ENCODE results near the gene SHC2. TPM values are rescaled to one million over a fixed set of nuclear protein-coding genes. Genes with fewer than 3 reads are reported as not detected.

The SHC2 gene
- total RNA-seq (10 to 100 TPM; 16.8 to 34.5 TPM), polyA plus RNA-seq (ENCODE audit: insufficient read length in 6 of 6) (10 to 100 TPM; 16.0 to 28.1 (median 20.2) TPM)
- long read RNA-seq, donor 1, partial matches to known transcripts: 0 of 5 reads
- long read RNA-seq, donor 1, other reads (novel, unspliced or antisense): 0 of 5 reads
- long read RNA-seq, donor 2, partial matches to known transcripts: 0 of 5 reads
- long read RNA-seq, donor 2, other reads (novel, unspliced or antisense): 0 of 5 reads
- long read RNA-seq, donor 3, transcript SHC2-201 (13 exons, 2,494 nt): major isoform, 7 of 10 reads
- long read RNA-seq, donor 3, partial matches to known transcripts: 0 of 10 reads
- long read RNA-seq, donor 3, other reads (novel, unspliced or antisense): 0 of 10 reads
- long read RNA-seq, donor 4, partial matches to known transcripts: 0 of 1 reads
- long read RNA-seq, donor 4, other reads (novel, unspliced or antisense): 0 of 1 reads
- long read RNA-seq, donor 5, partial matches to known transcripts: 0 of 3 reads
- long read RNA-seq, donor 5, other reads (novel, unspliced or antisense): 0 of 3 reads
- long read RNA-seq, donor 6, partial matches to known transcripts: 0 of 2 reads
- long read RNA-seq, donor 6, other reads (novel, unspliced or antisense): 0 of 2 reads
- long read RNA-seq, donor 7, partial matches to known transcripts: 0 of 1 reads
- long read RNA-seq, donor 7, other reads (novel, unspliced or antisense): 0 of 1 reads
- long read RNA-seq, donor 8, partial matches to known transcripts: 9 of 15 reads
- long read RNA-seq, donor 8, other reads (novel, unspliced or antisense): 0 of 15 reads
- long read RNA-seq, donor 9: 0 reads
- long read RNA-seq, donor 10, partial matches to known transcripts: 1 of 2 reads
- long read RNA-seq, donor 10, other reads (novel, unspliced or antisense): 1 of 2 reads
- long read RNA-seq, donor 11: 0 reads
- long read RNA-seq, donor 12, partial matches to known transcripts: 0 of 3 reads
- long read RNA-seq, donor 12, other reads (novel, unspliced or antisense): 0 of 3 reads

GRCh38 chr19:460877-461720, at the start of gene SHC2:
TSS of gene SHC2 (minus strand) at chr19:461033. CDS start at chr19:460996, 37 bp downstream.
- ATAC-seq (peak; percentile 42), DNase-seq (peak in 3 of 4 donors; percentile 32 to 64 (median 58))
- TF ChIP-seq CTCF (IDR thresholded peaks at IDR 0.05): no peak
- no peaks in the 10 kb centered on the region for H3K36me3 ChIP-seq
- peak within 1 kb of the TSS; percentile 51 to 53 for H3K4me3 ChIP-seq
- H3K4me1 ChIP-seq: peaks cover 0 to 22% of the 10 kb centered on the region in 2 donors
- H3K27ac ChIP-seq: peak within 1 kb of the TSS; percentile 59 to 61
- H3K27me3 ChIP-seq: peaks cover 0 to 40% of the 10 kb centered on the region in 2 donors
- H3K9me3 ChIP-seq: no peaks in the 10 kb centered on the region
- intact Hi-C loops (cut with DNase I): no loop called here

GRCh38 chr19:508204-509150, 47.6 kb upstream of the SHC2 start:
- TF ChIP-seq CTCF (IDR thresholded peaks at IDR 0.05): no peak
- no peaks in the 10 kb centered on the region for H3K9me3 ChIP-seq
- ATAC-seq (no peak), DNase-seq (no peak)
- peak overlapping the region in 1 of 2 donors; percentile 98 for H3K27ac ChIP-seq
- peak overlapping the region; percentile 98 to 100 for H3K4me3 ChIP-seq
- H3K4me1 ChIP-seq: peaks cover 9 to 45% of the 10 kb centered on the region in 2 donors
- peaks cover 0 to 8% of the 10 kb centered on the region in 2 donors for H3K36me3 ChIP-seq
- intact Hi-C loops (cut with DNase I): no loop called here
- H3K27me3 ChIP-seq: no peaks in the 10 kb centered on the region

- no peak for TF ChIP-seq CTCF (IDR thresholded peaks at IDR 0.05)
- Histone ChIP-seq H3K27ac (peak within 1 kb of the TSS; percentile 88 to 98), H3K27me3 (no peaks in the 10 kb centered on the region), H3K9me3 (no peaks in the 10 kb centered on the region), H3K4me3 (peak within 1 kb of the TSS; percentile 98 to 100), H3K36me3 (peaks cover 0 to 8% of the 10 kb centered on the region in 2 donors), H3K4me1 (peaks cover 9 to 46% of the 10 kb centered on the region in 2 donors)
- intact Hi-C loops (cut with DNase I): no loop called here
- ATAC-seq (peak; percentile 91), DNase-seq (peak in 3 of 4 donors; percentile 72 to 95 (median 78))
Measured at GRCh38 chr19:507286-508203, 46.7 kb upstream of the SHC2 start, which contains the start of gene TPGS1. TSS of gene TPGS1 (plus strand) at chr19:507497. CDS start at chr19:507507, 10 bp downstream.
